Choroid plexus epithelial cell (primary cell): ENCODE results near the gene CDC37L1.

Experiments
- DNase-seq: peaks from one replicate; pipeline ENCODE4 v3.0.0-alpha.2; 2010; ENCODE audit warnings: low read depth
- H3K4me3 ChIP-seq: 2 replicates; pipeline ENCODE4 v1.5.1; 2011; ENCODE audit warnings: low read depth, mild to moderate bottlenecking, control low read depth, low read length, moderate library complexity
- TF ChIP-seq, protein P1 (sequence below): conservative IDR thresholded peaks from 2 replicates; pipeline ENCODE4 v1.5.1; 2011; ENCODE audit warnings: low read depth, mild to moderate bottlenecking, control low read depth, inconsistent platforms, low read length, moderate library complexity

CDC37L1 gene

DNA sequence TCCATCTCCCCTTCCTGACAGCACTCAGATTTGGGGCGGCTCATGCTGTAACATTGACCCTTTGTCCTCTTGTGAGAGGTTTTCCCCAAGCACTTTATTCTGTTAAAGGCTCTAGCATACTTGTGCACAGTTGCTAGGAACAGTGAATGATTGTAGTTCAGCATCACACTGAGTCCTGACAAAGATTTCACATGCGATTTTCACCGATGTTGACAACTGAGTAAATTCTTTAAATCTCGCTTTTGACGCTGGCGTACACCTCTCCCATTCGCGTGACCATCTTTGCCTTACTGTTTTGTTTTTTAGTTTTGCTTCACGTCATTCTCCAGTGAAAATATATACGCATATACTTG, 780 bp downstream of the CDC37L1 start:
- H3K4me3 ChIP-seq: peak overlapping the region; percentile 86
- DNase-seq: peak; percentile 50
- TF ChIP-seq, protein P1, sequence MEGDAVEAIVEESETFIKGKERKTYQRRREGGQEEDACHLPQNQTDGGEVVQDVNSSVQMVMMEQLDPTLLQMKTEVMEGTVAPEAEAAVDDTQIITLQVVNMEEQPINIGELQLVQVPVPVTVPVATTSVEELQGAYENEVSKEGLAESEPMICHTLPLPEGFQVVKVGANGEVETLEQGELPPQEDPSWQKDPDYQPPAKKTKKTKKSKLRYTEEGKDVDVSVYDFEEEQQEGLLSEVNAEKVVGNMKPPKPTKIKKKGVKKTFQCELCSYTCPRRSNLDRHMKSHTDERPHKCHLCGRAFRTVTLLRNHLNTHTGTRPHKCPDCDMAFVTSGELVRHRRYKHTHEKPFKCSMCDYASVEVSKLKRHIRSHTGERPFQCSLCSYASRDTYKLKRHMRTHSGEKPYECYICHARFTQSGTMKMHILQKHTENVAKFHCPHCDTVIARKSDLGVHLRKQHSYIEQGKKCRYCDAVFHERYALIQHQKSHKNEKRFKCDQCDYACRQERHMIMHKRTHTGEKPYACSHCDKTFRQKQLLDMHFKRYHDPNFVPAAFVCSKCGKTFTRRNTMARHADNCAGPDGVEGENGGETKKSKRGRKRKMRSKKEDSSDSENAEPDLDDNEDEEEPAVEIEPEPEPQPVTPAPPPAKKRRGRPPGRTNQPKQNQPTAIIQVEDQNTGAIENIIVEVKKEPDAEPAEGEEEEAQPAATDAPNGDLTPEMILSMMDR: no peak

DNA sequence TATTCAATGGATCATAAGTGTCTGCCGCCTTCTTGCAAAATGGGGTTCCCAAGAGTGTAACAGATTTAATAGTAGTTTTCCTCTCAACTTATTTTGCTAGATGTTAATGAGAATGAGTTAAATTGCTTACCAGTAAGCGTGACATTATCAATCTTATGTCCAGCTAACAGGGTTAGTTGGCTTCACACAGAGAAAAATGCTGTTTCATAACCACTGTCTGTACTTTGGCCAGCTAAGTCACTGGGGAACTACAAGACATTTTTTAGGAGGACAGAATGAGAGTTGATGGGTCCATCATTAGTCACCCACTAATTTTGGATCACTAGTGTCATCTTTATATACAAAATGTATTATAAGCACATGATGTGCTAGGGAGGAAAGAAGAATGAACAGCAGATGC, 1.4 kb downstream of the CDC37L1 start:
- TF ChIP-seq, protein P1: no peak
- peak overlapping the region; percentile 86 for H3K4me3 ChIP-seq
- DNase-seq: peak; percentile 48

DNA sequence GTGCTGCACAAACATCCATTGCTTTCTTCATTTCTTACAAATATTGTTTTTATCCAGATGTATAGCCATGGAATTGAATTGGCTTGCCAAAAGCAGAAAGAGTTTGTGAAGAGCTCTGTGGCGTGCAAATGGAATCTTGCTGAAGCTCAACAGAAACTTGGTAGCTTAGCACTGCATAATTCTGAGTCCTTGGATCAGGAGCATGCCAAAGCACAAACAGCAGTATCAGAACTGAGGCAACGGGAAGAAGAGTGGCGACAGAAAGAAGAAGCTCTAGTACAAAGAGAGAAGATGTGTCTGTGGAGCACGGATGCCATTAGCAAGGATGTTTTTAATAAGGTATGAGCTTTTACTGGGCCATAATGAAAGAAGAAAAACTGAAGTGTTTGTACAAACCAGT, 5.5 kb downstream of the CDC37L1 start:
- no peak for DNase-seq
- TF ChIP-seq, protein P1: no peak

DNA sequence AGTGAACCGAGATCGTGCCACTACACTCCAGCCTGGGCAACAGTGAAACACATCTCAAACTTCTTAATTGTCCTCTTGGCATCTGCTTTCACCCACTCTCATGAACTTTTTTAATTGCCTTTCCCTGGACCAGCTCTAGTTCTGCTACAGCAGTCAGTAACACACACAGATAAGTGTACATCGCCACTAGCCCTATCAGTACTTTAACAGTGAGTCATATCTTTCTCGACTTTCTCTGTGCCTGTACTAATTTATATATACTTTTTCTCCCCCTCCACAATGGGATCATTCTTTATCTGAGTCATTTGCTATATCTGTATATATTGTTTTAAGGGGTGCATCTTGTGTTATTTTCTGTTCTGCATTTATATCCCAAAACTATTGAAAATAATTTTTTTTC, 6.7 kb downstream of the CDC37L1 start:
- peak; percentile 53 for DNase-seq
- TF ChIP-seq, protein P1: no peak
- no peak overlapping the region for H3K4me3 ChIP-seq

More for the DNA sequence above, 5.5 kb downstream of the CDC37L1 start:
- H3K4me3 ChIP-seq: no peak overlapping the region

DNA sequence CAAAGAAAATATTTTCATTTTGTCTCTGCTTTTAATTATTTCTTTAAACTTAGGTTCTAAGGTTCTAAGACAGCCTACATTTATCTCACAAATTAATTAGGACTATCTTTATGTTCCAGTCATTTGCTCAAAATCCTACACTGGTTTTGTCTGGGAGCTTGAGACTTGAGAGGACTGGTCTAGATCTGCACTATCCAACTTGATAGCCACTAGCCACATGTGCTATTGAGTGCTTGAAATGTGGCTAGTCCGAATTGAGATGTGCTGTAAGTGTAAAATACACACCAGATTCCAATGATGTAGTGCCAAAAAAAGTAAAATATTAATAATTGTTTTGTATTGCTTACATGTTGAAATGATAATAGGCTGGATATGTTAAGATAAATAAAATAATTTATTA, 7.2 kb downstream of the CDC37L1 start:
- TF ChIP-seq, protein P1: no peak
- H3K4me3 ChIP-seq: no peak overlapping the region
- no peak for DNase-seq

DNA sequence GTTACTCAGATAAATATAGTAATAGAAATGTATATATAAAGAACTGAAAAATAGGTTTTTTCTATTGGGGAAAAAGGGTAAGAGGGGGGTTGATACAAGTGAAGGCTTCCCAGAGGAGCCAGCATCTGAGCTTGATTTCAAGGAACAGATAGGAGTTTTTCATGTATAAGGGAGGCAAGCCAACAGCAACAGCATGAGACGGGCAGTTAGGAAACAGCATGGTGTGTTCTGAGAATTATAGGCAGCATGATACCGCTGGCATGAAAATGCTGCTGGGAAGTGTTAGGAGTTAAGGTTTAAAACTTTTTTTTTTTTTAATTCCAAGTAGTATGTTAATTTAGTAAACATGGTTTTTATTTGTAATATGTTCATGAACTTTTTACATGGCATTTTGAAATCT, 9.7 kb downstream of the CDC37L1 start:
- TF ChIP-seq, protein P1: no peak
- H3K4me3 ChIP-seq: no peak overlapping the region
- DNase-seq: peak; percentile 40

DNA sequence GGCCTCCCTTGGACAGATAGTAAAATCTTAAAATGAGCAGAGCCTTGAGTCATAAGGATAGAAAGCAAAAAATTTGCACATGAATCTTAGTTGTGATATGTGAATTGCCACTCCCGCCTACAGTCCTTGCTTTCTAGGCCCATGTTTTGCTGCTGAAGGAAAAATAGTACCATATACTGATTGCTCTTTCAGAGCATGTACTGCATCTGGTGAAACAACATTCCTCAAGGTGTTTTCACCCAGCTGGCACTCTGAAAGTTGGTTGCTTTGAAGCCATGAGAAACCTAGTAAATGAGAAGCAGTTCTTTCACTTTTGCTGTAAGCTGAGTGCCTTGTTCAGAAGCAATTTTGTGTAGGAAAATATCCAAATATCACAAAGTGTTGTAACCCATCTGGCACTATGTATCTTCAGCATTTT, 10.3 kb downstream of the CDC37L1 start:
- TF ChIP-seq, protein P1: no peak
- no peak overlapping the region for H3K4me3 ChIP-seq
- peak; percentile 46 for DNase-seq
